OCI-LY3 (cell line): ENCODE data around the gene P4HTM.

Experiments
- EZH2phosphoT487 ChIP-seq: fragments of 200-600 bp; shearing (Covaris generic); IDR thresholded peaks from 2 replicates; pipeline ENCODE4 v1.6.1; 2018; ENCODE audit warnings: antibody characterized with exemption, mixed run types, low read depth
- TF ChIP-seq, protein P1 (sequence below): fragments of 200-600, 300-600 bp; sonication (generic); IDR thresholded peaks from 2 replicates; pipeline ENCODE4 v1.5.1; 2014; ENCODE audit warnings: antibody characterized with exemption, low read length, low read depth

DNA sequence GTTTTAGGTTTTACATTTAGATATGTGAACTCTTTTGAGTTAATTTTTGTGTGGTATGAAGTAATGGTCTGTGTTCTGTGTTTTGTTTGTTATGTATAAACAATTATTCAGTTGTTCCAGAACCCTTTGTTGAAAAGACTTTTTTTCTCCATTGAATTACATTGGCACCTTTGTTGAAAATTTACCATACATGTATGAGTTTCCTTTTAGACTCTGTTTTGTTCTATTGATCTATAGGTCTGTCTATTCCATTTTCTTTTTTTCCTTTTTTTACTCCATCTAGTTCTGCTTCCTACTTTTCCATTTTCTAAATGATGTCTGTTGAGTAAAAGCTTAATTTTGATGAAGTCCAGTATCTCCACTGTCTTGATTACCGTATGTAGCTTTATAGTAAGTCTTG lies 40.0 kb upstream of the P4HTM start:
- TF ChIP-seq, protein P1, sequence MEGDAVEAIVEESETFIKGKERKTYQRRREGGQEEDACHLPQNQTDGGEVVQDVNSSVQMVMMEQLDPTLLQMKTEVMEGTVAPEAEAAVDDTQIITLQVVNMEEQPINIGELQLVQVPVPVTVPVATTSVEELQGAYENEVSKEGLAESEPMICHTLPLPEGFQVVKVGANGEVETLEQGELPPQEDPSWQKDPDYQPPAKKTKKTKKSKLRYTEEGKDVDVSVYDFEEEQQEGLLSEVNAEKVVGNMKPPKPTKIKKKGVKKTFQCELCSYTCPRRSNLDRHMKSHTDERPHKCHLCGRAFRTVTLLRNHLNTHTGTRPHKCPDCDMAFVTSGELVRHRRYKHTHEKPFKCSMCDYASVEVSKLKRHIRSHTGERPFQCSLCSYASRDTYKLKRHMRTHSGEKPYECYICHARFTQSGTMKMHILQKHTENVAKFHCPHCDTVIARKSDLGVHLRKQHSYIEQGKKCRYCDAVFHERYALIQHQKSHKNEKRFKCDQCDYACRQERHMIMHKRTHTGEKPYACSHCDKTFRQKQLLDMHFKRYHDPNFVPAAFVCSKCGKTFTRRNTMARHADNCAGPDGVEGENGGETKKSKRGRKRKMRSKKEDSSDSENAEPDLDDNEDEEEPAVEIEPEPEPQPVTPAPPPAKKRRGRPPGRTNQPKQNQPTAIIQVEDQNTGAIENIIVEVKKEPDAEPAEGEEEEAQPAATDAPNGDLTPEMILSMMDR, result no peak
- no peak for TF ChIP-seq EZH2phosphoT487
